RWPE2 (cell line): ENCODE results near the gene MIDN.

Source experiments
- ATAC-seq: fragments of 200-7000 bp; cut with Tn5 transposase; 3 replicates; pipeline ENCODE4 v1.9.1; 2021; ENCODE audit warnings: low read depth
- DNase-seq: peaks from one replicate; pipeline ENCODE4 v3.0.0-alpha.2; 2020; ENCODE audit warnings: low spot score
- H3K27ac ChIP-seq: fragments of 450-650 bp; 2 replicates; pipeline ENCODE4 v1.5.1; 2017; ENCODE audit warnings: mild to moderate bottlenecking; ENCODE audit not compliant: poor library complexity, severe bottlenecking
- H3K27me3 ChIP-seq: fragments of 250-450 bp; sonication (Bioruptor Pico); 2 replicates; pipeline ENCODE4 v1.5.1; 2021; ENCODE audit warnings: mild to moderate bottlenecking, moderate library complexity; ENCODE audit not compliant: insufficient read depth, poor library complexity, severe bottlenecking
- H3K36me3 ChIP-seq: fragments of 250-450 bp; sonication (Bioruptor Pico); 2 replicates; pipeline ENCODE4 v1.5.1; 2020; ENCODE audit warnings: low read depth, mild to moderate bottlenecking, moderate library complexity
- H3K4me1 ChIP-seq: fragments of 250-450 bp; sonication (Bioruptor Pico); 2 replicates; pipeline ENCODE4 v1.5.1; 2021; ENCODE audit warnings: mild to moderate bottlenecking, moderate library complexity; ENCODE audit not compliant: insufficient read depth, poor library complexity, severe bottlenecking
- H3K4me3 ChIP-seq: fragments of 250-450 bp; sonication (Bioruptor Pico); 2 replicates; pipeline ENCODE4 v1.5.1; 2021; ENCODE audit warnings: mild to moderate bottlenecking, moderate library complexity; ENCODE audit not compliant: severe bottlenecking
- H3K9me3 ChIP-seq: fragments of 250-450 bp; sonication (Bioruptor Pico); 2 replicates; pipeline ENCODE4 v1.5.1; 2021; ENCODE audit warnings: mild to moderate bottlenecking, moderate library complexity; ENCODE audit not compliant: severe bottlenecking
- CTCF ChIP-seq: fragments of 450-650 bp; IDR thresholded peaks from one replicate; pipeline ENCODE4 v1.5.1; 2017; ENCODE audit warnings: mild to moderate bottlenecking, moderate library complexity; ENCODE audit not compliant: poor library complexity, severe bottlenecking

Gene MIDN

GRCh38 chr19:1270854-1271527 lies 22.6 kb downstream of the MIDN start:
- ATAC-seq = no peak
- Histone ChIP-seq H3K9me3 (no peaks in the 10 kb centered on the region), H3K4me3 (no peak overlapping the region), H3K27me3 (no peaks in the 10 kb centered on the region), H3K36me3 (peaks cover 52% of the 10 kb centered on the region), H3K4me1 (peaks cover 7% of the 10 kb centered on the region), H3K27ac (peak overlapping the region; percentile 97)
- DNase-seq = no peak
- no peak for TF ChIP-seq CTCF

GRCh38 chr19:1271528-1272422 lies 23.4 kb downstream of the MIDN start:
- H3K36me3 ChIP-seq = peaks cover 52% of the 10 kb centered on the region
- no peak overlapping the region for H3K4me3 ChIP-seq
- DNase-seq (no peak), ATAC-seq (no peak)
- TF ChIP-seq CTCF = no peak
- H3K9me3 ChIP-seq = no peaks in the 10 kb centered on the region
- peak overlapping the region; percentile 97 for H3K27ac ChIP-seq
- H3K27me3 ChIP-seq = no peaks in the 10 kb centered on the region
- H3K4me1 ChIP-seq = peaks cover 7% of the 10 kb centered on the region

- DNase-seq (no peak), ATAC-seq (no peak)
- TF ChIP-seq CTCF = no peak
- H3K9me3 ChIP-seq = no peaks in the 10 kb centered on the region
- peak overlapping the region; percentile 97 for H3K27ac ChIP-seq
- no peaks in the 10 kb centered on the region for H3K27me3 ChIP-seq
- no peak overlapping the region for H3K4me3 ChIP-seq
- H3K4me1 ChIP-seq = peaks cover 5% of the 10 kb centered on the region
- H3K36me3 ChIP-seq = peaks cover 52% of the 10 kb centered on the region
Observed at GRCh38 chr19:1272423-1273262, 24.3 kb downstream of the MIDN start.

GRCh38 chr19:1273263-1274041 lies 25.1 kb downstream of the MIDN start:
- no peak for DNase-seq
- Histone ChIP-seq H3K9me3 (no peaks in the 10 kb centered on the region), H3K36me3 (peaks cover 52% of the 10 kb centered on the region), H3K4me1 (peaks cover 4% of the 10 kb centered on the region), H3K27ac (peak overlapping the region; percentile 86), H3K27me3 (no peaks in the 10 kb centered on the region), H3K4me3 (no peak overlapping the region)
- no peak for ATAC-seq
- TF ChIP-seq CTCF = no peak
